Measurements from ENCODE around the gene CLIP1.
"Not testable (repeated sequence)": the region's sequence is repeated elsewhere in the genome, so short reads cannot be mapped to it uniquely, and the experiment has no call there.

GRCh38 chr12:122356991-122357390, 65.5 kb downstream of the CLIP1 start:
- TF ChIP-seq, protein P1, sequence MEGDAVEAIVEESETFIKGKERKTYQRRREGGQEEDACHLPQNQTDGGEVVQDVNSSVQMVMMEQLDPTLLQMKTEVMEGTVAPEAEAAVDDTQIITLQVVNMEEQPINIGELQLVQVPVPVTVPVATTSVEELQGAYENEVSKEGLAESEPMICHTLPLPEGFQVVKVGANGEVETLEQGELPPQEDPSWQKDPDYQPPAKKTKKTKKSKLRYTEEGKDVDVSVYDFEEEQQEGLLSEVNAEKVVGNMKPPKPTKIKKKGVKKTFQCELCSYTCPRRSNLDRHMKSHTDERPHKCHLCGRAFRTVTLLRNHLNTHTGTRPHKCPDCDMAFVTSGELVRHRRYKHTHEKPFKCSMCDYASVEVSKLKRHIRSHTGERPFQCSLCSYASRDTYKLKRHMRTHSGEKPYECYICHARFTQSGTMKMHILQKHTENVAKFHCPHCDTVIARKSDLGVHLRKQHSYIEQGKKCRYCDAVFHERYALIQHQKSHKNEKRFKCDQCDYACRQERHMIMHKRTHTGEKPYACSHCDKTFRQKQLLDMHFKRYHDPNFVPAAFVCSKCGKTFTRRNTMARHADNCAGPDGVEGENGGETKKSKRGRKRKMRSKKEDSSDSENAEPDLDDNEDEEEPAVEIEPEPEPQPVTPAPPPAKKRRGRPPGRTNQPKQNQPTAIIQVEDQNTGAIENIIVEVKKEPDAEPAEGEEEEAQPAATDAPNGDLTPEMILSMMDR (conservative IDR thresholded peaks at IDR 0.05; ENCODE audit: low read length), result not testable (repeated sequence)
- TF ChIP-seq EZH2phosphoT487 (IDR thresholded peaks at IDR 0.05; ENCODE audit: borderline replicate concordance, low read depth, low read length), result not testable (repeated sequence)
